AG04449 (cell line): Measurements from ENCODE around the gene SSTR3.
"Not testable (repeated sequence)": the region's sequence is repeated elsewhere in the genome, so short reads cannot be mapped to it uniquely, and the experiment has no call there.

Experiments
- CTCF ChIA-PET: fragments of 350-600 bp; formaldehyde crosslinking; extraction: SDS; loops from one replicate; lab custom pipeline; 2021; ENCODE audit warnings: antibody characterized with exemption; lab: Yijun Ruan, JAX
- POLR2A ChIA-PET: fragments of 400-600, 350-600 bp; formaldehyde crosslinking; extraction: SDS; loops from one replicate; lab custom pipeline; 2020; ENCODE audit warnings: antibody characterized with exemption, inconsistent platforms; lab: Yijun Ruan, JAX
- DNase-seq: peaks from one replicate; pipeline ENCODE4 v3.0.0-alpha.2; 2010; ENCODE audit warnings: low read depth, low spot score
- H3K4me3 ChIP-seq: 2 replicates; pipeline ENCODE4 v1.5.1; 2011; ENCODE audit warnings: low read depth, mild to moderate bottlenecking, control low read depth, low read length
- CTCF ChIP-seq: IDR thresholded peaks from one replicate; pipeline ENCODE4 v1.5.1; 2011; ENCODE audit warnings: mild to moderate bottlenecking, moderate library complexity, low read length, control low read depth, inconsistent platforms; ENCODE audit not compliant: insufficient read depth; ENCODE audit errors: missing control alignments

Gene SSTR3

GRCh38 chr22:37174964-37175363, 37.3 kb downstream of the SSTR3 start:
- POLR2A ChIA-PET, result no interaction called here
- no peak for TF ChIP-seq CTCF
- DNase-seq, result no peak
- CTCF ChIA-PET, result interaction anchor here (0.9 to 11.4 kb wide), 7 partner anchors 9 to 124 kb away, joined by 3 to 144 read pairs (median 7); partner anchors contain the start of genes C1QTNF6 and KCTD17
- no peak overlapping the region for H3K4me3 ChIP-seq

GRCh38 chr22:37173709-37174108, 38.6 kb downstream of the SSTR3 start:
- no peak for TF ChIP-seq CTCF
- CTCF ChIA-PET, result interaction anchor here (1.4 to 11.4 kb wide), 4 partner anchors 8 to 87 kb away, joined by 6 to 144 read pairs (median 12); no protein-coding TSS in a partner anchor
- POLR2A ChIA-PET, result interaction anchor here (0.6 kb wide), 1 partner anchor 665 kb away, joined by 3 read pairs; no protein-coding TSS in a partner anchor
- H3K4me3 ChIP-seq, result no peak overlapping the region
- DNase-seq, result no peak

- TF ChIP-seq CTCF, result no peak
- H3K4me3 ChIP-seq, result no peak overlapping the region
- DNase-seq, result no peak
- ChIA-PET CTCF (interaction anchor here (0.8 to 11.4 kb wide), 4 partner anchors 11 to 91 kb away, joined by 3 to 144 read pairs (median 3); no protein-coding TSS in a partner anchor), POLR2A (interaction anchor here (1.1 kb wide), 1 partner anchor 25 kb away, joined by 3 read pairs; no protein-coding TSS in a partner anchor)
Measured at GRCh38 chr22:37172266-37173245, 39.7 kb downstream of the SSTR3 start.

DNA sequence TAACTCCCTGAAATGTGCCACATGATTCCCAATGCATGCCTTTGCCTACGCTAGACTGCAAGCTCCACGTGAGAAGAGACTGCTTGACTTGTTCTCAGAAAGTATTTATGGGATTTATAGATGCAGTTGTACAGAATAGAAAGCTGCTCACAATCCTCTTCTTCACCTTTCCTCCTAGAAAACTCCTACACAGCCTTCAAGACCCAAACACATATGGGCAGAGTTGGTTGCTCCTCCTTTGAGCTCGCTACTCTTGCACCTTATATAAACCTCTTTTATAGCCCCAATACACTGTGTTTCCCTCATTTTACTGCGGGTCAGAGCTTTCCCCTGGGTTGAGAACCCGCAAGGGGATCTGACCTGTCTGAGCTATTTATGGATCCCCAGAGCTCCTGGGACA, 40.6 kb downstream of the SSTR3 start:
- no peak for DNase-seq
- ChIA-PET CTCF (interaction anchor here (1.2 to 11.4 kb wide), 5 partner anchors 10 to 90 kb away, joined by 3 to 144 read pairs (median 3); no protein-coding TSS in a partner anchor), POLR2A (interaction anchor here (1.1 kb wide), 1 partner anchor 24 kb away, joined by 3 read pairs; no protein-coding TSS in a partner anchor)
- H3K4me3 ChIP-seq, result no peak overlapping the region
- TF ChIP-seq CTCF, result no peak

GRCh38 chr22:37170689-37171405, 41.4 kb downstream of the SSTR3 start:
- DNase-seq, POLR2A ChIA-PET, H3K4me3 ChIP-seq: not testable (repeated sequence)
- CTCF ChIA-PET, result interaction anchor here (1.2 to 11.4 kb wide), 3 partner anchors 10 to 28 kb away, joined by 3 to 144 read pairs (median 4); no protein-coding TSS in a partner anchor

- ChIA-PET CTCF (interaction anchor here (11.4 kb wide), 1 partner anchor 29 kb away, joined by 144 read pairs; no protein-coding TSS in a partner anchor), POLR2A (no interaction called here)
- H3K4me3 ChIP-seq, result no peak overlapping the region
- DNase-seq, result no peak
- TF ChIP-seq CTCF, result no peak
Measured at GRCh38 chr22:37169947-37170688, 42.2 kb downstream of the SSTR3 start.
